Caco-2 (cell line): Measurements from ENCODE around the gene KDM4C. TPM values are rescaled to one million over a fixed set of nuclear protein-coding genes. Genes with fewer than 3 reads are reported as not detected.
"Not testable (repeated sequence)": the region's sequence is repeated elsewhere in the genome, so short reads cannot be mapped to it uniquely, and the experiment has no call there.

Source experiments
- BruUV-seq: library from RNA; stranded (reverse); fragments of 400-500 nt; replicated peaks from 2 replicates; lab custom pipeline; 2021; lab: Mats Ljungman, UMichigan
- CTCF ChIA-PET: fragments of 300-600 bp; sonication (Branson Sonifier 250); formaldehyde crosslinking; loops from one replicate; lab custom pipeline; 2022; ENCODE audit warnings: antibody characterized with exemption; lab: Charles Lee
- POLR2A ChIA-PET: fragments of 300-600 bp; sonication (Branson Sonifier 250); formaldehyde crosslinking; loops from one replicate; lab custom pipeline; 2022; ENCODE audit warnings: antibody characterized with exemption; lab: Charles Lee
- DNase-seq, 2 experiments: peaks; one replicate each; pipeline versions ENCODE4 v3.0.0 to v3.0.0-alpha.2; 2020 to 2022
- H3K27me3 ChIP-seq: replicated peaks from 2 replicates; pipeline ENCODE4 v1.6.0; 2011; ENCODE audit warnings: low read length; ENCODE audit not compliant: control insufficient read depth, insufficient read depth
- H3K36me3 ChIP-seq: 2 replicates; pipeline ENCODE4 v1.5.1; 2011; ENCODE audit warnings: low read length; ENCODE audit not compliant: control insufficient read depth, insufficient read depth
- H3K4me1 ChIP-seq: fragments of 250-450 bp; sonication (Bioruptor Pico); 2 replicates; pipeline ENCODE4 v1.5.1; 2020; ENCODE audit warnings: mild to moderate bottlenecking
- H3K4me3 ChIP-seq: 2 replicates; pipeline ENCODE4 v1.5.1; 2011; ENCODE audit warnings: low read depth, mild to moderate bottlenecking, control low read depth, low read length
- H3K9me3 ChIP-seq: fragments of 250-450 bp; sonication (Bioruptor Pico); 2 replicates; pipeline ENCODE4 v1.5.1; 2020; ENCODE audit warnings: mild to moderate bottlenecking, moderate library complexity
- H3K27ac Mint-ChIP-seq: one replicate; pipeline ENCODE4 v1.8.0; 2022; ENCODE audit warnings: mixed read lengths; ENCODE audit not compliant: unreplicated experiment
- H3K27me3 Mint-ChIP-seq: one replicate; pipeline ENCODE4 v1.8.0; 2022; ENCODE audit warnings: mixed read lengths; ENCODE audit not compliant: insufficient read depth, unreplicated experiment
- H3K36me3 Mint-ChIP-seq: one replicate; pipeline ENCODE4 v1.8.0; 2022; ENCODE audit warnings: mild to moderate bottlenecking, mixed read lengths; ENCODE audit not compliant: insufficient read depth, unreplicated experiment
- H3K4me1 Mint-ChIP-seq: one replicate; pipeline ENCODE4 v1.8.0; 2022; ENCODE audit warnings: low read depth, mixed read lengths; ENCODE audit not compliant: unreplicated experiment
- H3K4me3 Mint-ChIP-seq: one replicate; pipeline ENCODE4 v1.8.0; 2022; ENCODE audit warnings: mild to moderate bottlenecking, moderate library complexity, mixed read lengths; ENCODE audit not compliant: unreplicated experiment
- H3K9me3 Mint-ChIP-seq: one replicate; pipeline ENCODE4 v1.8.0; 2022; ENCODE audit warnings: mixed read lengths; ENCODE audit not compliant: unreplicated experiment
- CTCF ChIP-seq, 2 experiments: fragments of 200-600 bp in 1 of 2; IDR thresholded peaks; 1 replicate in 1 of 2; 2 replicates in 1 of 2; pipeline versions ENCODE4 v1.5.1 to v1.8.0; 2011 to 2022; ENCODE audit warnings: antibody characterized with exemption in 1 of 2, control low read depth in 1 of 2, inconsistent platforms in 1 of 2, low read depth in 1 of 2, low read length in 1 of 2, mild to moderate bottlenecking in 1 of 2, moderate library complexity in 1 of 2; ENCODE audit not compliant: insufficient read depth in 1 of 2, severe bottlenecking in 1 of 2, unreplicated experiment in 1 of 2
- intact Hi-C: fragments of 100-400 bp; cut with micrococcal nuclease; formaldehyde crosslinking; loops from one replicate; pipeline ENCODE4 v1.10.0; 2022; ENCODE audit not compliant: unreplicated experiment
- total RNA-seq: library from RNA; stranded (reverse); gene quantifications from 2 replicates; pipeline ENCODE4 v1.2.3, GENCODE V29; 2022

Gene KDM4C
- total RNA-seq, 1 experiment from 2014 or later = 40.3 TPM

- peaks cover 14% of the 10 kb centered on the region for H3K36me3 Mint-ChIP-seq
- H3K9me3 Mint-ChIP-seq = no peaks in the 10 kb centered on the region
- no peaks in the 10 kb centered on the region for H3K27me3 ChIP-seq
- no peaks in the 10 kb centered on the region for H3K36me3 ChIP-seq
- DNase-seq = no peak
- H3K4me1 Mint-ChIP-seq = peaks cover 7% of the 10 kb centered on the region
- CTCF ChIA-PET = no interaction called here
- no peak overlapping the region for H3K4me3 Mint-ChIP-seq
- no peaks in the 10 kb centered on the region for H3K4me1 ChIP-seq
- no peaks in the 10 kb centered on the region for H3K9me3 ChIP-seq
- no TSS peak for BruUV-seq
- POLR2A ChIA-PET = no interaction called here
- no peak for TF ChIP-seq CTCF (IDR thresholded peaks at IDR 0.05; ENCODE audit: insufficient read depth in 1 of 2, low read depth in 1 of 2, low read length in 1 of 2, severe bottlenecking in 1 of 2, unreplicated experiment in 1 of 2)
- no peak overlapping the region for H3K27ac Mint-ChIP-seq
- no peak overlapping the region for H3K4me3 ChIP-seq
- intact Hi-C loops = no loop called here
- H3K27me3 Mint-ChIP-seq = no peaks in the 10 kb centered on the region
These were observed 188.0 kb downstream of the KDM4C start for GRCh38 chr9:6945816-6946215.

- Histone ChIP-seq H3K9me3 (no peaks in the 10 kb centered on the region), H3K4me1 (no peaks in the 10 kb centered on the region), H3K36me3 (no peaks in the 10 kb centered on the region), H3K4me3 (no peak overlapping the region), H3K27me3 (no peaks in the 10 kb centered on the region)
- POLR2A ChIA-PET = no interaction called here
- no peak for TF ChIP-seq CTCF (IDR thresholded peaks at IDR 0.05; ENCODE audit: insufficient read depth in 1 of 2, low read depth in 1 of 2, low read length in 1 of 2, severe bottlenecking in 1 of 2, unreplicated experiment in 1 of 2)
- CTCF ChIA-PET = no interaction called here
- Mint-ChIP-seq H3K27ac (no peak overlapping the region), H3K9me3 (no peaks in the 10 kb centered on the region), H3K4me3 (no peak overlapping the region), H3K36me3 (peaks cover 12% of the 10 kb centered on the region), H3K27me3 (no peaks in the 10 kb centered on the region), H3K4me1 (peaks cover 7% of the 10 kb centered on the region)
- no peak for DNase-seq
- BruUV-seq = no TSS peak
- intact Hi-C loops = no loop called here
These were observed 188.9 kb downstream of the KDM4C start for GRCh38 chr9:6946583-6947166.

- H3K27me3 ChIP-seq, H3K9me3 Mint-ChIP-seq, H3K4me3 Mint-ChIP-seq, H3K27ac Mint-ChIP-seq, H3K4me1 ChIP-seq, H3K4me3 ChIP-seq, POLR2A ChIA-PET, DNase-seq, H3K9me3 ChIP-seq, H3K27me3 Mint-ChIP-seq, H3K36me3 ChIP-seq, BruUV-seq, CTCF ChIA-PET, intact Hi-C loops: not testable (repeated sequence)
- H3K36me3 Mint-ChIP-seq = peaks cover 11% of the 10 kb centered on the region
- peaks cover 11% of the 10 kb centered on the region for H3K4me1 Mint-ChIP-seq
These were observed 191.1 kb downstream of the KDM4C start for GRCh38 chr9:6948921-6949320.
